Urinary bladder (tissue), 4 donors: ENCODE measurements around the gene BICD1. TPM values are rescaled to one million over a fixed set of nuclear protein-coding genes. Genes with fewer than 3 reads are reported as not detected.

Experiments
- DNase-seq: peaks from one replicate; pipeline ENCODE4 v3.0.0-alpha.2; 2015; ENCODE audit errors: extremely low spot score
- H3K27ac ChIP-seq: one replicate; pipeline ENCODE4 v1.5.1; 2013; ENCODE audit warnings: low read depth, mild to moderate bottlenecking, moderate library complexity
- H3K36me3 ChIP-seq: one replicate; pipeline ENCODE4 v1.6.1; 2013; ENCODE audit warnings: mild to moderate bottlenecking, moderate library complexity; ENCODE audit not compliant: insufficient read depth
- H3K4me1 ChIP-seq: one replicate; pipeline ENCODE4 v1.6.1; 2013; ENCODE audit warnings: mild to moderate bottlenecking, moderate library complexity; ENCODE audit not compliant: insufficient read depth
- H3K4me3 ChIP-seq: one replicate; pipeline ENCODE4 v1.5.1; 2013; ENCODE audit warnings: low read depth, low read length
- WGBS: extraction: QIAGEN DNeasy Blood & Tissue Kit; methylation state at CpG from one replicate; pipeline ENCODE4 v1.1.7; 2013; 5-methylcytosine and 5-hydroxymethylcytosine counted together
- polyA plus RNA-seq: library from polyadenylated mRNA; stranded (reverse); fragments of 200-250 nt; gene quantifications from one replicate; pipeline ENCODE4 v1.2.3, GENCODE V29; 2013
- total RNA-seq: library from RNA; depleted of rRNA; stranded (reverse); fragments of >200 nt; gene quantifications from one replicate; pipeline ENCODE4 v1.2.3, GENCODE V29; 2014
- donor health status: healthy with polysubstance abuse.
- donor health status: healthy.

Gene BICD1
- total RNA-seq, result 38.1 TPM
- polyA plus RNA-seq, result 8.8 TPM

GRCh38 chr12:32106517-32107358 lies at the start of gene BICD1:
BICD1 (plus strand) TSS chr12:32106847; CDS start chr12:32107332, 485 bp downstream.
- peak within 1 kb of the TSS; percentile 92 for H3K4me3 ChIP-seq
- under 1% methylated on average over 96 of the region's 96 CpGs for whole genome bisulfite sequencing
- no peaks in the 10 kb centered on the region for H3K36me3 ChIP-seq
- H3K4me1 ChIP-seq, result no peaks in the 10 kb centered on the region
- peak; percentile 76 for DNase-seq
- H3K27ac ChIP-seq, result peak within 1 kb of the TSS; percentile 47

GRCh38 chr12:32061033-32061432 lies 45.6 kb upstream of the BICD1 start:
- H3K4me1 ChIP-seq, result no peaks in the 10 kb centered on the region
- 99% methylated on average over 3 of the region's 3 CpGs for WGBS
- H3K27ac ChIP-seq, result no peak overlapping the region
- DNase-seq, result no peak
- H3K4me3 ChIP-seq, result no peak overlapping the region
- no peaks in the 10 kb centered on the region for H3K36me3 ChIP-seq

- Histone ChIP-seq H3K36me3 (no peaks in the 10 kb centered on the region), H3K4me3 (no peak overlapping the region), H3K4me1 (no peaks in the 10 kb centered on the region), H3K27ac (no peak overlapping the region)
- WGBS, result 38% methylated on average over 2 of the region's 2 CpGs
- no peak for DNase-seq
These were observed 43.8 kb upstream of the BICD1 start for GRCh38 chr12:32062881-32063280.

- DNase-seq, result no peak
- no peak overlapping the region for H3K4me3 ChIP-seq
- H3K4me1 ChIP-seq, result no peaks in the 10 kb centered on the region
- H3K27ac ChIP-seq, result no peak overlapping the region
- H3K36me3 ChIP-seq, result no peaks in the 10 kb centered on the region
- WGBS, result 94% methylated on average over 4 of the region's 4 CpGs
These were observed 42.9 kb upstream of the BICD1 start for GRCh38 chr12:32063796-32064195.

DNA sequence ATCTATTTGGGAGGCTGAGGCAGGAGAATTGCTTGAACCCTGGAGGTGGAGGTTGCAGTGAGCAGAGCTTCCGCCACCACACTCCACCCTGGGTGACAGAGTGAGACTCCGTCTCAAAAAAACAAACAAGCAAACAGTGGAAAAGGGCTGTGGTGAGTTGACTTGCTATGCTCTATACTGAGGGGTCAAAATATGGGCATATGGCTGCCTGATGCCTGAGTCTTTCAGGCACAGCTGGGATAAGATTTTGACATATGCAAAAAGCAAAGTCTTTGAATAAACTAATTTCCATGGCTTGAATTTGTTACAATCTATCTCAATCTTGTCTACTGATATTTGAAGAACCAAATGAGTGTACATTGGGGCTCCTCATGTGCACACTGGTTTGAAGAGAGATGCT lies 40.4 kb upstream of the BICD1 start:
- H3K4me1 ChIP-seq, result no peaks in the 10 kb centered on the region
- WGBS, result 98% methylated on average over 2 of the region's 2 CpGs

GRCh38 chr12:32069071-32069470 lies 37.6 kb upstream of the BICD1 start:
- Histone ChIP-seq H3K36me3 (no peaks in the 10 kb centered on the region), H3K4me1 (no peaks in the 10 kb centered on the region), H3K27ac (no peak overlapping the region), H3K4me3 (no peak overlapping the region)
- DNase-seq, result no peak
- WGBS, result 63% methylated on average over 3 of the region's 3 CpGs

More for the DNA sequence above, 40.4 kb upstream of the BICD1 start:
- Histone ChIP-seq H3K36me3 (no peaks in the 10 kb centered on the region), H3K4me3 (no peak overlapping the region), H3K27ac (no peak overlapping the region)
- no peak for DNase-seq

- no peaks in the 10 kb centered on the region for H3K4me1 ChIP-seq
- no peak for DNase-seq
- H3K4me3 ChIP-seq, result no peak overlapping the region
- H3K36me3 ChIP-seq, result no peaks in the 10 kb centered on the region
- H3K27ac ChIP-seq, result no peak overlapping the region
- WGBS, result 95% methylated on average over 5 of the region's 5 CpGs
These were observed 36.9 kb upstream of the BICD1 start for GRCh38 chr12:32069731-32070130.

GRCh38 chr12:32070370-32070769 lies 36.3 kb upstream of the BICD1 start:
- H3K4me1 ChIP-seq, result no peaks in the 10 kb centered on the region
- no peak overlapping the region for H3K27ac ChIP-seq
- H3K4me3 ChIP-seq, result no peak overlapping the region
- 43% methylated on average over 1 of the region's 1 CpG for WGBS
- no peaks in the 10 kb centered on the region for H3K36me3 ChIP-seq
- no peak for DNase-seq

DNA sequence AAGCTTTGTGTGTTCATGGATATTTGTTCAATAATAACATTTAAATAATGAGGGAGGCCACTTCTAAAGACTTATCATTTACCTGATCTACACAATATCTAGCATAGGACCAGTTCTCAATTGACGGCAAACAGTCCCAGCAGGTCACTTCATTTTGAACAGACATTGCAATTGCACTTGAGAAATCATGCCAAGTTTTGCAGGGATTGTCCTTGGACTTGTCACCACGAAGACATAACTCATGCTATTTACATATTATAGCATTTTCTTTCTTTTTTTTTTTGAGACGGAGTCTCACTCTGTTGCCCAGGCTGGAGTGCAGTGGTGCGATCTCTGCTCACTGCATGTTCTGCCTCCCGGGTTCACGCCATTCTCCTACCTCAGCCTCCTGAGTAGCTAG lies 34.5 kb upstream of the BICD1 start:
- H3K4me1 ChIP-seq, result peaks cover 2% of the 10 kb centered on the region
- 91% methylated on average over 6 of the region's 6 CpGs for WGBS
- no peak overlapping the region for H3K4me3 ChIP-seq

DNA sequence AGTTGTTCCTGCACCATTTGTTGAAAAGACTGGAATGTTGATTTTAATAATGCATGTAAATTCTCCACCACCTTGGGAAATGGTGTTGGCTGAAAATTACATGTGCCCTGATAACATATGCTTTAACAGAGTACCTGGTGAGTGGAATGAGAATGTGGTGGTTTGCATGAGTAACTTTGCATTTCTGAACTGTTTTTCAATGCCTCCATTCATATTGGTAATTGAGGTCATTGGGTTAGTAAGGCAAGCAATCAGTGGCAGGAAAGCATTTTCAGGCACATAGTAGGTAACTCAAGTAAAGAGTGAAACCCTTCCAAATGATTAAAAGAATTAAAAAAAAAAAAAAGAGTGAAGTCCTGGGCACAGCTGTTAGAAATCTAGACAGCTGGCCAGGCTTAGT lies 32.2 kb upstream of the BICD1 start:
- H3K36me3 ChIP-seq, result no peaks in the 10 kb centered on the region
- H3K4me1 ChIP-seq, result peaks cover 2% of the 10 kb centered on the region
- DNase-seq, result no peak
- no peak overlapping the region for H3K4me3 ChIP-seq
- H3K27ac ChIP-seq, result no peak overlapping the region

More for the DNA sequence above, 34.5 kb upstream of the BICD1 start:
- no peaks in the 10 kb centered on the region for H3K36me3 ChIP-seq
- H3K27ac ChIP-seq, result no peak overlapping the region
- DNase-seq, result no peak

DNA sequence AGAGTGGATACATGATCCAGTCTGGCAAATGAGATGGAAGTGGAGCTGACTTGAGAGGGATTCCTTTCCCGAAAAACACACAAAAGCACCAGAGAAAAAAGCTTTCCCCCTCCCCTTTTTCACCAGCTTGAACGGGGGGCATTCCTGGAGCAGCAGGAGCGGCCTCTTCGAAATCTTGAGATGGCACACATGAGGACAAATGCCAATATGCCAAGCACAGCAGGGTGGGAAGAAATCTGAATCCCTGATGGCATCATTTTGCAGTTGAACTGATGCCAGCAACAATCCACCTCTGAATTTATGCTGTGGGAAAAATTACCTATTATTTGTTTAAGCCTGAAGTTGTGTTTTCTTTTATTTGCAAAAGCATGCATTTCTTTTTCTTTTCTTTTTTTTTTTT lies 29.7 kb upstream of the BICD1 start:
- DNase-seq, result no peak
- H3K4me1 ChIP-seq, result peaks cover 2% of the 10 kb centered on the region
- WGBS, result 86% methylated on average over 4 of the region's 4 CpGs
- H3K4me3 ChIP-seq, result no peak overlapping the region
- no peak overlapping the region for H3K27ac ChIP-seq
- H3K36me3 ChIP-seq, result no peaks in the 10 kb centered on the region

- Histone ChIP-seq H3K27ac (no peak overlapping the region), H3K4me3 (no peak overlapping the region), H3K4me1 (peaks cover 2% of the 10 kb centered on the region), H3K36me3 (no peaks in the 10 kb centered on the region)
- 84% methylated on average over 3 of the region's 3 CpGs for WGBS
- DNase-seq, result no peak
These were observed 26.2 kb upstream of the BICD1 start for GRCh38 chr12:32080435-32080834.

DNA sequence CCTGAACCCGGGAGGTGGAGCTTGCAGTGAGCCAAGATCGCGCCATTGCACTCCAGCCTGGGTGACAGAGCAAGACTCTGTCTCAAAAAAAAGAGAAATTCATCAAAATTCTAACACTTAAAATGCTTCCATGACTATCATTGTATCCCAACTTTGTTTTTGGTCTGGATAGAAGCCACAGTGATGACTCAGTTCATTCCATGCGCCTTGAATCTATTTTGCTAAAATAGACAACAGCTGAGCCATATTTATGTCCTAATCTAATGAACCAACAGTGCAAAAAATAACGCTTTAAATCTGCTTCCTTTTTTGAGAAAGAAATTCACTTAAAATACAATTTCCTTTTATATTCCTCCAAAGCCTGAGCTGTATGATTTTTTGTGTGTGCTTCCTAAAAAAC lies 23.2 kb upstream of the BICD1 start:
- DNase-seq, result no peak
- 64% methylated on average over 5 of the region's 5 CpGs for WGBS
- Histone ChIP-seq H3K36me3 (no peaks in the 10 kb centered on the region), H3K4me1 (no peaks in the 10 kb centered on the region), H3K4me3 (no peak overlapping the region), H3K27ac (no peak overlapping the region)

DNA sequence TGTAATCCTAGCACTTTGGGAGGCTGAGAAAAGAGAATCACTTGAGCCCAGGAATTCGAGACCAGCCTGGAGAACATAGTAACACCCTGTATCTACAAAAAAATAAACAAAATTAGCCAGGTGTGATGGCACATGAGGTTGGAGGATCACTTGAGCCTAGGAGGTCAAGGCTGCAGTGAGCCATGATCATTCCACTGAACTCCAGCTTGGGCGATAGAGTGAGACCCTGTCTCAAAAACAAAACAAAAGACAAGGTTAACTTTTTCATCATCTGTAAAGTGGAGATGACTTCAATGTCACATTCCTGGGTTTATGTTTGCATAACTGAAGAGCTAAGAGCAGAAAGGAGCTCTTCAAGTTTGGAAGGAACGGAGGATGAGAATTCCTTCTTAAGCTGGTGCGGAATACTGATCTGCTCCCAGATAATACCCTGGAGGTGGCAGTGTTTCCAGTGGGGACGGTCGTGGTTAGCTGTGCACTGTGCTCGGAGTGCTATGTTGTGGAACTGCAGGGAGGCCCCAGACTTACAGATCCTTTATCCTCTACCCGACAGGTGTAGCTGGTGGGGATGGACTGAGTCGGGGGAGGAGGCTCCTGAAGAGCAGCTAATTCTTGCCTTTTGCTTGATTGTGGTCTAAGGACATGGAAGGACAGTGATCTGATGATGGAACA lies 22.5 kb upstream of the BICD1 start:
- no peak overlapping the region for H3K27ac ChIP-seq
- no peaks in the 10 kb centered on the region for H3K36me3 ChIP-seq
- H3K4me1 ChIP-seq, result no peaks in the 10 kb centered on the region
- 84% methylated on average over 9 of the region's 9 CpGs for WGBS
- no peak for DNase-seq
- H3K4me3 ChIP-seq, result no peak overlapping the region
